VCaP (cell line): ENCODE results near the gene HS2ST1.

Experiments
- H3K27ac ChIP-seq: fragments of 450-650 bp; 2 replicates; pipeline ENCODE4 v1.5.1; 2017
- CTCF ChIP-seq: fragments of 450-650 bp; conservative IDR thresholded peaks from 2 replicates; pipeline ENCODE4 v1.5.1; 2017; ENCODE audit warnings: mild to moderate bottlenecking, moderate library complexity

The HS2ST1 gene

GRCh38 chr1:87072904-87073303 lies 158.5 kb downstream of the HS2ST1 start:
- H3K27ac ChIP-seq, result no peak overlapping the region

GRCh38 chr1:87074001-87074795 lies 159.8 kb downstream of the HS2ST1 start:
- TF ChIP-seq CTCF, result no peak
- no peak overlapping the region for H3K27ac ChIP-seq

More at GRCh38 chr1:87072904-87073303, 158.5 kb downstream of the HS2ST1 start:
- no peak for TF ChIP-seq CTCF

GRCh38 chr1:87077959-87078639 lies 163.7 kb downstream of the HS2ST1 start:
- TF ChIP-seq CTCF, result no peak
- H3K27ac ChIP-seq, result no peak overlapping the region

GRCh38 chr1:87084244-87084836 lies 169.9 kb downstream of the HS2ST1 start:
- no peak overlapping the region for H3K27ac ChIP-seq
- TF ChIP-seq CTCF, result peak; percentile 80

- H3K27ac ChIP-seq, result no peak overlapping the region
- TF ChIP-seq CTCF, result no peak
These were observed 171.7 kb downstream of the HS2ST1 start for GRCh38 chr1:87086120-87086519.

GRCh38 chr1:87089070-87089736 lies 174.8 kb downstream of the HS2ST1 start:
- no peak for TF ChIP-seq CTCF
- H3K27ac ChIP-seq, result no peak overlapping the region

GRCh38 chr1:87089823-87090222 lies 175.4 kb downstream of the HS2ST1 start:
- no peak for TF ChIP-seq CTCF
- H3K27ac ChIP-seq, result no peak overlapping the region
